ENCODE measurements around the gene BRICD5.

BRICD5 gene

GRCh38 chr16:2237102-2237482, 26.4 kb upstream of the BRICD5 start:
- DNase-seq: no peak

DNA sequence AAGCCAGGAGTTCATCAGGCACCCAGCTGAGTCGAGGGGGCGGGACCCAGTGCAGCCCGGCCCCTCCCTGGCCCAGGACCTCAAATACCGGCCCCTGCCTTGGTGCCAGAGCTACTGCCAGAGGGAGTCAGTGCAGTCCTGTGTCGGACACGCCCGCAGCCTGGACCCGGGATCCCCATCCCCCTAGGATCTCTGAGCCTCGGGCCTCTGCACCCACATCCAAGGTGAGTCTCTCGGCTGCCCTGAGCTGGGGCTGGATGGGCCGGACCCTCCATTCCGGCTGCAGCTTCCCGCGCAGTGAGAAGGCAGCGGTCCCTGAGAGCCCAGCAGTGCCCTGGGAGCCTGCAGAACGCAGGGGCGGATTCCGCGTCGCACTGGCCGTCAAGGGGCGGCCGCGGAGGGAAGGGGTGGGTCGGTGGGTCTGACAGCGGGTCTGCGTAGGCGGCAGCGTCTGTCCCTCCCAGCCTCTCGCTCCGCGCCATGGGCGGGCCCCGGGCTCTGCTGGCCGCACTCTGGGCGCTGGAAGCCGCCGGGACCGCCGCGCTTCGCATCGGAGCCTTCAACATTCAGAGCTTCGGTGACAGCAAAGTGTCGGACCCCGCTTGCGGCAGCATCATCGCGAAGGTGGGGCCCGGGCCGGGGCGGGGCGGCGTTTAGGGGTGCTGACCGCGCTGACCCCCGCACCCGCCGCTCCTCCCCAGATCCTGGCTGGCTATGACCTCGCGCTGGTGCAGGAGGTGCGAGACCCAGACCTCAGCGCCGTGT, 25.9 kb upstream of the BRICD5 start, which contains the start of gene DNASE1L2:
TSS of gene DNASE1L2 (plus strand) at position 108 of the 765 bp plus-strand sequence. CDS start at position 481, 373 bp downstream.
- no peak for DNase-seq

DNA sequence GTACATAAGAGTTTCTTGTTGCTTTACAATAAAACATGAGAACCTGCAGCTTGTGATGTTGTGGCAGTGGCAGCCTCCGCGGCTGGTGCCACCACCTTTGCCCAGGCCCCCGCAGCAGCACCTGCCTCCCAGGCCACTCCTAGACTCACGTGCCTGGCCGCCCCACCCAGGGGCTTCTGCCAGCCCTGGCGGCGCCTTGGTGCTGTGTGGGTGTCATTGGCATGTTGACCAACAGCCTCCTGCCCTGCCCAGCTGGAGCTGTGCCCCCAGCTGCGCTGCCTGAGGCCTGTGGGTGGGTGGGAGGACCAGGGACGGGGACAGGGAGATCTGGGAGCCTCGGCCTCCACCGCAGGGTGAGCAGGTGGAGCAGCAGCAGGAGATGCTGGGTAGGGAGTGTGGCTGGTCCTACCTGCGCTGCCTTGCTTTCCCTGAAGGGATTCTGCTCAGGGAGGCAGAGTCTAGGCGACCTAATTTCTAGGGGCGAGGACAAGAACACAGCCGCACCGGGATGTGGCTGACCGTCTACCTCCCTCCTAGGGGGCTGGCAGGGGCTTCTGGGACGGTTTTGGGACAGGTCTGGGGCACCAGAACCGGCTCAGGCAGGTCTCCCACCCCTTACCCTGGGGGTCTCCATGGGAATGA, 25.2 kb upstream of the BRICD5 start:
- no peak for DNase-seq

DNA sequence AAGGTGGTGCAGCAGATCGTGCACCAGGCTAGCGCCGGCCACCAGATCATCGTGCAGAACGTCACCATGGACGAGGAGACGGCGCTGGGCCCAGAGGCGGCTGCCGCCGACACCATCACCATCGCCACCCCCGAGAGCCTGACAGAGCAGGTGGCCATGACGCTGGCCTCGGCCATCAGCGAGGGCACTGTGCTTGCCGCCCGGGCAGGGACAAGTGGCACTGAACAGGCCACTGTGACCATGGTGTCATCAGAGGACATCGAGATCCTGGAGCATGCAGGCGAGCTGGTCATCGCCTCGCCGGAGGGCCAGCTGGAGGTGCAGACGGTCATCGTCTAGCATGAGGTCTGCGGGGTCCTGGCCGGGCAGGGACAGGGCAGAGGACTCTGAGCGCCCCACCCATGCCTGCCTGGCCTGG, 24.6 kb upstream of the BRICD5 start:
- no peak for DNase-seq

GRCh38 chr16:2234813-2235170, 24.1 kb upstream of the BRICD5 start:
- no peak for DNase-seq

GRCh38 chr16:2233872-2234812, 23.5 kb upstream of the BRICD5 start:
- no peak for DNase-seq

DNA sequence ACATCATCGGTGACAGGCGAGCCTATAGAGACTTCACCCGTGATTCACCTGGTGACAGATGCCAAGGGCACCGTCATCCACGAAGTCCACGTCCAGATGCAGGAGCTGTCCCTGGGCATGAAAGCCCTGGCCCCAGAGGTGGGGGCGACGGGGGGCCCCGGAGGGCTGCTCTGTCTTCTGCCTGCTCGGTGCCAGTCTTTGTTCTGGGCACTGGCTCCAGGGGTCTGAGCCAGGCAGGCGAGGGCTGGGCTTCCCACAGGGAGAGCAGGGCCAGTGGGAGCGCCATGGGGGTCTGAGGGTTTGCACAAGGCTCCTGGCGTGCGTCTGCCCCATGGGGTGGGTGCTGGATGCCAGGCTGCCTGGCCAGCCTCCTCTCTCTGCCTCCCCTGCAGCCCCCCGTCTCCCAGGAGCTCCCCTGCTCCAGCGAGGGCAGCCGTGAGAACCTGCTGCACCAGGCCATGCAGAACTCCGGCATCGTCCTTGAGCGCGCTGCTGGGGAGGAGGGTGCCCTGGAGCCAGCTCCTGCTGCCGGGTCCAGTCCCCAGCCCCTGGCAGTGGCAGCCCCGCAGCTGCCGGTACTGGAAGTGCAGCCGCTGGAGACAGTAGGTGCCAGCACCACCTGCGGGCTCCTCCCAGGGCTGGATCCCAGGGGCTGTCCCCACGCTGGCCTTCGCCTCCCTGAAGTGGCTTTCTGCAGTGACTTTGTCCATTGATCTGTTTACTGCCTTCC, 22.5 kb upstream of the BRICD5 start:
- DNase-seq: no peak

DNA sequence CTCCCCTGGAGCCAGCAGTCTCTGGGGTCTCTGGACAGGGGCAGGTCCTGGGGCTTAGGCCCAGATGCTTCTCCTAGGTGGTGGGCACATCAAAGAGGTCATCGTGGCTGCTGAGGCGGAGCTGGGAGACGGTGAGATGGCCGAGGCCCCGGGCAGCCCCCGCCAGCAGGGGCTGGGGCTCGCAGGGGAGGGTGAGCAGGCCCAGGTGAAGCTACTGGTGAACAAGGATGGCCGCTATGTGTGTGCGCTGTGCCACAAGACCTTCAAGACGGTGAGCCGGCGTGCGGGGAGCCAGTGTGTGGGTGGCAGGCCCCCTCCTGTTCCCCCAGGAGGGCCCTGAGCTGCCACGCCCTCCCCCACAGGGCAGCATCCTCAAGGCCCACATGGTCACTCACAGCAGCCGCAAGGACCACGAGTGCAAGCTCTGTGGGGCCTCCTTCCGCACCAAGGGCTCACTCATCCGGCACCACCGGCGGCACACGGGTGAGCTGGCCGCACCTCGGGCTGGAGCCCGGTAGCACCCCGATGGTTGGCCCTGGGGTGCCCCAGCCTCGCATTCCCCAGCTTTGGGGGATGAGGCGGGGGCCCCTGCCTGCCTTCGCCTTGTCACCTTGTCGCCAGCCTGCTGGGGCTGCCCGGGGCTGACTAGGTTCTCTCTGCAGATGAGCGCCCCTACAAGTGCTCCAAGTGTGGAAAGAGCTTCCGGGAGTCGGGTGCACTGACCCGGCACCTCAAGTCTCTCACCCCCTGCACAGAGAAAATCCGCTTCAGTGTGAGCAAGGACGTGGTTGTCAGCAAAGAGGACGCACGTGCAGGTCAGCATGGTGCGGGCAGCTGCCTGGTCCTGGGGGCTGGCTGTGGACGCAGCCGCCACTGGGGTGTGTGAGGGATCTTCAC, 21.7 kb upstream of the BRICD5 start:
- DNase-seq: no peak

- no peak for DNase-seq
Measured at GRCh38 chr16:2231016-2231931, 20.6 kb upstream of the BRICD5 start.

GRCh38 chr16:2230376-2230775, 19.7 kb upstream of the BRICD5 start:
- DNase-seq: no peak

- no peak for DNase-seq
Measured at GRCh38 chr16:2229632-2230250, 19.1 kb upstream of the BRICD5 start.

GRCh38 chr16:2229091-2229490, 18.4 kb upstream of the BRICD5 start:
- no peak for DNase-seq

GRCh38 chr16:2228161-2228824, 17.6 kb upstream of the BRICD5 start:
- no peak for DNase-seq

- no peak for DNase-seq
Measured at GRCh38 chr16:2226918-2227317, 16.3 kb upstream of the BRICD5 start.

- no peak for DNase-seq
Measured at GRCh38 chr16:2226245-2226793, 15.7 kb upstream of the BRICD5 start.

GRCh38 chr16:2223942-2224486, 13.4 kb upstream of the BRICD5 start:
- no peak for DNase-seq

DNA sequence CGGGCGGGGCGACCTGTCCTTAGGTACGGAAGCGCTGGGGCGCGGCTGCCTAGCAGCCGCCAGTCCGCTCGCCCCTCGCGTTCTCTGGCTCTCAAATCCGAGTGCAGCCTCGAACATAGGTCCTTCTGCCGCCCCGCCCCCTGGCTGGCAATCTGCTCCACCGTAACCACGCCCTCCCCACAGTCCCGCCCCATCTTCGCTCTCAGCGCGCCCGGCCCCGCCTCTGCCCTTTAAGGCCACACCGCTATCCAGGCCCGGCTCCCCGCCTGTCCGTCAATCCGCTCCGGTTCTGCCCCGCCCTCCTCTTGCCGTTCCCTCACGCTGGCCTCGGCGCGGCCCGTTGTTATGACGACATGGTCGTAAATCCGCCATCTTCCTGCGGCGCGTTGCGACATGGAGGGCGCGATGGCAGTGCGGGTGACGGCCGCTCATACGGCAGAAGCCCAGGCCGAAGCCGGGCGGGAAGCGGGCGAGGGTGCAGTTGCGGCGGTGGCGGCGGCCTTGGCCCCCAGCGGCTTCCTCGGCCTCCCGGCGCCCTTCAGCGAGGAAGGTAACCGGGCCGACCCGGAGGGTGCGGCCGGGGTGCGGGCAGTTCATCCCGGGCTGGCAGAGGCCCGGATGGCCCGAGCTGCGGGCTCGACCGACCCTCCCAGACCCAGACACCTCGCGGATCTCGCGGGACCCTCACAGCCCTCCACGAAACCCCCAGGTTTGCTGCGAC, 12.7 kb upstream of the BRICD5 start, which contains the start of gene E4F1:
TSS of gene E4F1 (plus strand) at position 371 of the 721 bp plus-strand sequence. CDS start at position 394, 23 bp downstream.
- peak; percentile 93 to 94 for DNase-seq

- no peak for DNase-seq
Measured at GRCh38 chr16:2216330-2216729, 5.7 kb upstream of the BRICD5 start.
